ENCODE measurements around the gene APLP2.
A peak's percentile ranks its signal among the peaks of the same experiment; 100 is the strongest.

APLP2 gene

GRCh38 chr11:130118165-130118564 is 48.5 kb downstream of the APLP2 start:
- DNase-seq (ENCODE audit: low read depth) = no peak

GRCh38 chr11:130118636-130119387 is 49.1 kb downstream of the APLP2 start:
- no peak for DNase-seq (ENCODE audit: low read depth)

GRCh38 chr11:130120045-130120444 is 50.4 kb downstream of the APLP2 start:
- DNase-seq (ENCODE audit: low read depth) = no peak

GRCh38 chr11:130121445-130121978 is 51.8 kb downstream of the APLP2 start:
- DNase-seq (ENCODE audit: low read depth) = peak; percentile 88

- DNase-seq (ENCODE audit: low read depth) = peak; percentile 52
Measured at GRCh38 chr11:130122141-130122575, 52.5 kb downstream of the APLP2 start.

GRCh38 chr11:130123414-130124040 is 53.8 kb downstream of the APLP2 start:
- no peak for DNase-seq (ENCODE audit: low read depth)

- peak; percentile 96 for DNase-seq (ENCODE audit: low read depth)
Measured at GRCh38 chr11:130124096-130124495, 54.4 kb downstream of the APLP2 start.

- no peak for DNase-seq (ENCODE audit: low read depth)
Measured at GRCh38 chr11:130125638-130126037, 55.9 kb downstream of the APLP2 start.

- no peak for DNase-seq (ENCODE audit: low read depth)
Measured at GRCh38 chr11:130126516-130126915, 56.8 kb downstream of the APLP2 start.

- DNase-seq (ENCODE audit: low read depth) = no peak
Measured at GRCh38 chr11:130127509-130127908, 57.8 kb downstream of the APLP2 start.

- no peak for DNase-seq (ENCODE audit: low read depth)
Measured at GRCh38 chr11:130128626-130129025, 58.9 kb downstream of the APLP2 start.

GRCh38 chr11:130129922-130130321 is 60.2 kb downstream of the APLP2 start:
- DNase-seq (ENCODE audit: low read depth) = no peak

GRCh38 chr11:130131961-130132850 is 62.5 kb downstream of the APLP2 start:
- peak; percentile 65 for DNase-seq (ENCODE audit: low read depth)

- no peak for DNase-seq (ENCODE audit: low read depth)
Measured at GRCh38 chr11:130133716-130134115, 64.0 kb downstream of the APLP2 start.

- no peak for DNase-seq (ENCODE audit: low read depth)
Measured at GRCh38 chr11:130136107-130136506, 66.4 kb downstream of the APLP2 start.

- no peak for DNase-seq (ENCODE audit: low read depth)
Measured at GRCh38 chr11:130137999-130138398, 68.3 kb downstream of the APLP2 start.

- no peak for DNase-seq (ENCODE audit: low read depth)
Measured at GRCh38 chr11:130139401-130139800, 69.7 kb downstream of the APLP2 start.

- DNase-seq (ENCODE audit: low read depth) = peak; percentile 26
Measured at GRCh38 chr11:130141561-130142341, 72.1 kb downstream of the APLP2 start.

GRCh38 chr11:130144141-130144540 is 74.4 kb downstream of the APLP2 start:
- no peak for DNase-seq (ENCODE audit: low read depth)

- no peak for DNase-seq (ENCODE audit: low read depth)
Measured at GRCh38 chr11:130144861-130145281, 75.2 kb downstream of the APLP2 start.

- DNase-seq (ENCODE audit: low read depth) = no peak
Measured at GRCh38 chr11:130145311-130145812, 75.7 kb downstream of the APLP2 start.

Data from iris pigment epithelial cell (primary cell).